Prostate gland (tissue), 2 donors: ENCODE measurements around the gene RFPL4AL1.

Experiments
- POLR2A ChIP-seq: fragments of 450-650 bp; IDR thresholded peaks from one replicate; pipeline ENCODE4 v1.6.1; 2016; ENCODE audit warnings: antibody characterized with exemption, mild to moderate bottlenecking
- POLR2AphosphoS5 ChIP-seq: sonication (generic); formaldehyde crosslinking; IDR thresholded peaks from one replicate; pipeline ENCODE4 v1.6.1; 2017; ENCODE audit warnings: antibody characterized with exemption
- TF ChIP-seq, protein P1 (sequence below), 4 experiments: fragments of 200-600 bp in 2 of 4; fragments of 450-650 bp in 2 of 4; sonication (generic) in 2 of 4; IDR thresholded peaks; 1 replicate in 3 of 4; 2 replicates in 1 of 4; pipeline ENCODE4 v1.5.1; 2016 to 2019; ENCODE audit warnings: antibody characterized with exemption in 4 of 4, mild to moderate bottlenecking in 2 of 4, moderate library complexity in 2 of 4

GRCh38 chr19:55753401-55753800 lies 15.5 kb upstream of the RFPL4AL1 start:
- no peak for TF ChIP-seq POLR2AphosphoS5
- TF ChIP-seq, protein P1, sequence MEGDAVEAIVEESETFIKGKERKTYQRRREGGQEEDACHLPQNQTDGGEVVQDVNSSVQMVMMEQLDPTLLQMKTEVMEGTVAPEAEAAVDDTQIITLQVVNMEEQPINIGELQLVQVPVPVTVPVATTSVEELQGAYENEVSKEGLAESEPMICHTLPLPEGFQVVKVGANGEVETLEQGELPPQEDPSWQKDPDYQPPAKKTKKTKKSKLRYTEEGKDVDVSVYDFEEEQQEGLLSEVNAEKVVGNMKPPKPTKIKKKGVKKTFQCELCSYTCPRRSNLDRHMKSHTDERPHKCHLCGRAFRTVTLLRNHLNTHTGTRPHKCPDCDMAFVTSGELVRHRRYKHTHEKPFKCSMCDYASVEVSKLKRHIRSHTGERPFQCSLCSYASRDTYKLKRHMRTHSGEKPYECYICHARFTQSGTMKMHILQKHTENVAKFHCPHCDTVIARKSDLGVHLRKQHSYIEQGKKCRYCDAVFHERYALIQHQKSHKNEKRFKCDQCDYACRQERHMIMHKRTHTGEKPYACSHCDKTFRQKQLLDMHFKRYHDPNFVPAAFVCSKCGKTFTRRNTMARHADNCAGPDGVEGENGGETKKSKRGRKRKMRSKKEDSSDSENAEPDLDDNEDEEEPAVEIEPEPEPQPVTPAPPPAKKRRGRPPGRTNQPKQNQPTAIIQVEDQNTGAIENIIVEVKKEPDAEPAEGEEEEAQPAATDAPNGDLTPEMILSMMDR (IDR thresholded peaks at IDR 0.05) = no peak
- no peak for TF ChIP-seq POLR2A
